H9 (cell line): Measurements from ENCODE around the gene MSI2. TPM values are rescaled to one million over a fixed set of nuclear protein-coding genes. Genes with fewer than 3 reads are reported as not detected.

ENCODE experiments used
- DNase-seq: peaks from one replicate; pipeline ENCODE4 v3.0.0-alpha.2; 2017
- H2AFZ ChIP-seq: one replicate; pipeline ENCODE4 v1.6.1; 2013; ENCODE audit warnings: mild to moderate bottlenecking, low read length, control low read depth, moderate library complexity
- H2AK5ac ChIP-seq: 2 replicates; pipeline ENCODE4 v1.6.1; 2013; ENCODE audit warnings: low read length, control low read depth, mixed read lengths; ENCODE audit not compliant: insufficient read length
- H2BK120ac ChIP-seq: one replicate; pipeline ENCODE4 v1.6.1; 2013; ENCODE audit warnings: low read depth, mild to moderate bottlenecking, low read length, control low read depth, inconsistent platforms; ENCODE audit not compliant: poor library complexity, severe bottlenecking
- H2BK12ac ChIP-seq: 2 replicates; pipeline ENCODE4 v1.6.1; 2013; ENCODE audit warnings: low read length, control low read depth, mixed read lengths, low read depth; ENCODE audit not compliant: insufficient read length
- H2BK15ac ChIP-seq: 2 replicates; pipeline ENCODE4 v1.6.1; 2013; ENCODE audit warnings: low read depth, low read length, control low read depth
- H2BK20ac ChIP-seq: one replicate; pipeline ENCODE4 v1.6.1; 2013; ENCODE audit warnings: low read depth, mild to moderate bottlenecking, low read length, control low read depth, inconsistent platforms; ENCODE audit not compliant: poor library complexity, severe bottlenecking
- H2BK5ac ChIP-seq: 2 replicates; pipeline ENCODE4 v1.6.1; 2013; ENCODE audit warnings: low read length, control low read depth, mixed read lengths; ENCODE audit not compliant: insufficient read length
- H3K14ac ChIP-seq: 2 replicates; pipeline ENCODE4 v1.6.1; 2013; ENCODE audit warnings: low read length, control low read depth; ENCODE audit not compliant: insufficient read depth
- H3K18ac ChIP-seq: 2 replicates; pipeline ENCODE4 v1.6.1; 2013; ENCODE audit warnings: low read depth, mild to moderate bottlenecking, mixed read lengths, low read length, control low read depth; ENCODE audit not compliant: insufficient read length
- H3K23ac ChIP-seq: 2 replicates; pipeline ENCODE4 v1.6.1; 2013; ENCODE audit warnings: low read length, control low read depth, mixed read lengths, low read depth; ENCODE audit not compliant: insufficient read length
- H3K23me2 ChIP-seq: 2 replicates; pipeline ENCODE4 v1.6.1; 2013; ENCODE audit warnings: low read depth, mild to moderate bottlenecking, mixed read lengths, low read length, control low read depth; ENCODE audit not compliant: insufficient read length, poor library complexity, severe bottlenecking
- H3K27ac ChIP-seq: 2 replicates; pipeline ENCODE4 v1.5.1; 2013; ENCODE audit warnings: low read length, control low read depth, mixed read lengths, low read depth; ENCODE audit not compliant: insufficient read length
- H3K27me3 ChIP-seq: 2 replicates; pipeline ENCODE4 v1.6.1; 2013; ENCODE audit warnings: low read length, control low read depth, inconsistent platforms; ENCODE audit not compliant: insufficient read depth
- H3K4ac ChIP-seq: 2 replicates; pipeline ENCODE4 v1.6.1; 2013; ENCODE audit warnings: low read depth, mild to moderate bottlenecking, control low read depth, inconsistent platforms, low read length, moderate library complexity
- H3K4me1 ChIP-seq: 2 replicates; pipeline ENCODE4 v1.6.1; 2013; ENCODE audit warnings: low read length, control low read depth, inconsistent platforms; ENCODE audit not compliant: insufficient read depth
- H3K4me2 ChIP-seq: 2 replicates; pipeline ENCODE4 v1.6.1; 2013; ENCODE audit warnings: low read length, control low read depth, mixed read lengths; ENCODE audit not compliant: insufficient read length, insufficient read depth
- H3K56ac ChIP-seq: 2 replicates; pipeline ENCODE4 v1.6.1; 2013; ENCODE audit warnings: low read depth, mild to moderate bottlenecking, mixed read lengths, low read length, control low read depth; ENCODE audit not compliant: insufficient read length
- H3K79me1 ChIP-seq: 2 replicates; pipeline ENCODE4 v1.6.1; 2013; ENCODE audit warnings: low read depth, mild to moderate bottlenecking, moderate library complexity, low read length, control low read depth, inconsistent platforms; ENCODE audit not compliant: insufficient read depth, poor library complexity, severe bottlenecking
- H3K79me2 ChIP-seq: 2 replicates; pipeline ENCODE4 v1.6.1; 2013; ENCODE audit warnings: low read length, control low read depth, inconsistent platforms; ENCODE audit not compliant: insufficient read depth
- H3K9ac ChIP-seq: 2 replicates; pipeline ENCODE4 v1.6.1; 2013; ENCODE audit warnings: low read length, control low read depth, mixed read lengths; ENCODE audit not compliant: insufficient read length; ENCODE audit errors: extremely low read depth
- H3K9me3 ChIP-seq: one replicate; pipeline ENCODE4 v1.6.1; 2013; ENCODE audit warnings: low read depth, low read length, inconsistent platforms; ENCODE audit not compliant: control insufficient read depth
- H3T11ph ChIP-seq: one replicate; pipeline ENCODE4 v1.6.1; 2013; ENCODE audit warnings: mild to moderate bottlenecking, low read length, control low read depth, inconsistent platforms
- H4K20me1 ChIP-seq: one replicate; pipeline ENCODE4 v1.6.1; 2013; ENCODE audit not compliant: control insufficient read depth, insufficient read length, insufficient read depth
- H4K5ac ChIP-seq: 2 replicates; pipeline ENCODE4 v1.6.1; 2013; ENCODE audit warnings: low read depth, mild to moderate bottlenecking, mixed read lengths, low read length, control low read depth; ENCODE audit not compliant: insufficient read length
- H4K8ac ChIP-seq: replicated peaks from 2 replicates; pipeline ENCODE4 v1.6.1; 2013; ENCODE audit warnings: low read length, control low read depth, mixed read lengths, low read depth; ENCODE audit not compliant: insufficient read length
- H4K91ac ChIP-seq: 2 replicates; pipeline ENCODE4 v1.6.1; 2013; ENCODE audit warnings: low read depth, mild to moderate bottlenecking, moderate library complexity, mixed read lengths, low read length, control low read depth; ENCODE audit not compliant: insufficient read length
- H3K27ac Mint-ChIP-seq, 3 experiments: 2 replicates in 2 of 3; 3 replicates in 1 of 3; pipeline ENCODE4 v1.8.0; 2020 to 2021; ENCODE audit warnings: mixed read lengths in 3 of 3, mild to moderate bottlenecking in 1 of 3, moderate library complexity in 1 of 3
- H3K27me3 Mint-ChIP-seq: 2 replicates; pipeline ENCODE4 v1.8.0; 2021; ENCODE audit warnings: low read depth, mild to moderate bottlenecking, moderate library complexity, mixed read lengths
- H3K36me3 Mint-ChIP-seq, 3 experiments: 2 replicates in 2 of 3; 3 replicates in 1 of 3; pipeline ENCODE4 v1.8.0; 2020 to 2021; ENCODE audit warnings: low read depth in 3 of 3, mixed read lengths in 3 of 3; ENCODE audit not compliant: insufficient read depth in 1 of 3
- H3K4me1 Mint-ChIP-seq, 2 experiments: 2 replicates each; pipeline ENCODE4 v1.8.0; 2020; ENCODE audit warnings: mixed read lengths in 2 of 2
- H3K4me3 Mint-ChIP-seq, 2 experiments: 2 replicates in 1 of 2; 3 replicates in 1 of 2; pipeline ENCODE4 v1.8.0; 2020 to 2021; ENCODE audit warnings: mild to moderate bottlenecking in 2 of 2, mixed read lengths in 2 of 2, moderate library complexity in 1 of 2
- H3K9me3 Mint-ChIP-seq, 2 experiments: 2 replicates in 1 of 2; 3 replicates in 1 of 2; pipeline ENCODE4 v1.8.0; 2020; ENCODE audit warnings: mild to moderate bottlenecking in 2 of 2, mixed read lengths in 2 of 2, moderate library complexity in 1 of 2
- CTCF ChIP-seq: fragments of 200-600 bp; sonication (generic); conservative IDR thresholded peaks from 3 replicates; pipeline ENCODE4 v1.8.0; 2021; ENCODE audit warnings: antibody characterized with exemption, mild to moderate bottlenecking
- WGBS: extraction: QIAGEN DNeasy Blood & Tissue Kit; methylation state at CpG from one replicate; pipeline ENCODE4 v1.1.7; 2013; ENCODE audit warnings: missing lambda C conversion rate, low lambda C conversion rate, mixed read lengths; ENCODE audit not compliant: insufficient read length; ENCODE audit errors: extremely low coverage; 5-methylcytosine and 5-hydroxymethylcytosine counted together
- total RNA-seq: library from RNA; stranded (reverse); gene quantifications from 2 replicates; pipeline ENCODE4 v1.2.1, GENCODE V29; 2021

MSI2 gene
- total RNA-seq, 1 experiment from 2014 or later: 98.5 TPM

GRCh38 chr17:57485566-57485865, 229.2 kb downstream of the MSI2 start:
- Histone ChIP-seq H2AFZ (no peak overlapping the region), H4K5ac (no peak overlapping the region), H3K18ac (no peak overlapping the region), H3K79me1 (no peaks in the 10 kb centered on the region), H3K4me2 (no peak overlapping the region), H3K79me2 (no peaks in the 10 kb centered on the region), H3K56ac (no peak overlapping the region), H2BK120ac (no peak overlapping the region), H4K91ac (no peak overlapping the region), H2BK5ac (no peak overlapping the region), H2BK12ac (no peak overlapping the region), H4K20me1 (no peaks in the 10 kb centered on the region), H4K8ac (no peak overlapping the region), H3K14ac (no peak overlapping the region), H3K9me3 (no peaks in the 10 kb centered on the region), H3T11ph (no peak overlapping the region), H2BK20ac (no peak overlapping the region), H3K27me3 (no peaks in the 10 kb centered on the region), H3K4ac (no peak overlapping the region), H3K9ac (no peak overlapping the region), H3K27ac (no peak overlapping the region), H2AK5ac (no peak overlapping the region), H2BK15ac (no peak overlapping the region), H3K4me1 (peaks cover 7% of the 10 kb centered on the region), H3K23me2 (no peaks in the 10 kb centered on the region), H3K23ac (no peak overlapping the region)
- Mint-ChIP-seq H3K27ac (peak overlapping the region in 1 of 3 experiments; percentile 71; a peak in 2 of 7 replicates), H3K9me3 (no peaks in the 10 kb centered on the region), H3K4me3 (no peak overlapping the region), H3K36me3 (no peaks in the 10 kb centered on the region), H3K27me3 (no peaks in the 10 kb centered on the region), H3K4me1 (peaks cover 33 to 44% of the 10 kb centered on the region in 2 experiments)
- no CpG with 5 or more reads among the region's 4 CpGs for WGBS
- no peak for DNase-seq
- TF ChIP-seq CTCF: no peak
